GM21526 (cell line): ENCODE measurements around the gene PHLDB2.

ENCODE experiments used
- ATAC-seq: cut with Tn5 transposase; IDR thresholded peaks from one replicate; pipeline ENCODE4 v1.9.1; 2021; ENCODE audit warnings: moderate library complexity; ENCODE audit not compliant: unreplicated experiment, low FRiP score

Gene PHLDB2

DNA sequence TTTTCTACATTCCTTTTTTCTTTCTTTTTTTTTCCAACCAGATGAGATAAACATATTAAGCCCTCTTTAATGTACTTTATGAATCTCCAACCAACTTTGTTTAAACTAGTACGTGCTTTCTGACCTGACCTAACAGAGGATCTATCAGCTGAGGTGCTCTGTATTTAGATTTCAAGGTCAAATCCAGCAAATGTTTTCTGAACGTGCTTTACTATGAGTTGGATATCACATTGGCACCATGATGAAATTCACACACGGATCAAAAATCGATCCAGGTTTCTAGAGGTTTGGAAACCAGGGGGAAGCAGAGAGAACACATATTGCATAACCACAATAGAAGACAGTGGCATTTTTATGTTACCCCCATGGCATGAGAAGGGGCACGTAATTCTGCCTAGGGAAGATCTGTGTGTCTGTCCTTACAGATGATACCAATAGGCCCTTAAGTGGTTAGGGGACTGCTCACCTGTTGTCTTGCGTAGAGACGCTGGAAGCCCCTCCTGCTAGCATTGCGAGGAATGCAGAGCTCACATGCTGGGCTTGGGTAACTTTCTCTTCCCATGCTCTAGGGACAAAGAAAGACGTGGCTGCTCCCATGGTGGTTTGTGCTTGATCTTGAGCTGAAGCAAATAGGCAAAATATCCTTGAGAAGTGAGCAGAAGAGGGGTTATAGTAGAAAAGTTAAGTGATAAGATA, 60.5 kb downstream of the PHLDB2 start:
- no peak for ATAC-seq

DNA sequence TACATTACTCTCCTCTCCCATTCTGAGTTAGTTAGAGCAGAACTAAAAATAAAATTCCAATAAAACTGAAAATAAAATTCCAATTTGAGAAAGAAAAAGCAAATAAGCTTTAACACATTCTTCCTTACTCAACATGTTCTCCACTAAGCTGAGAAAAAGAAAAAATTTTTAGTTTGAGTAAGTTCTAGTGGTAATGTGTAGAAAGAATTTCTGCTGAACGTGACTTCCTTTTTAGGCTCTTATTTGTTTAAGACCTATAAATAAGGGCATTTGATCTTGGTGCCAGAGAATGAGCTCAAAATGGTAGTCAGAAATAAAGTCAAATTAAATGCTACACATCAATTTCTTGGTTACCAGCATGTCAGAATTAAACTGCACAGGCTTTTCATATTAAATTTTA, 62.1 kb downstream of the PHLDB2 start:
- ATAC-seq = no peak

DNA sequence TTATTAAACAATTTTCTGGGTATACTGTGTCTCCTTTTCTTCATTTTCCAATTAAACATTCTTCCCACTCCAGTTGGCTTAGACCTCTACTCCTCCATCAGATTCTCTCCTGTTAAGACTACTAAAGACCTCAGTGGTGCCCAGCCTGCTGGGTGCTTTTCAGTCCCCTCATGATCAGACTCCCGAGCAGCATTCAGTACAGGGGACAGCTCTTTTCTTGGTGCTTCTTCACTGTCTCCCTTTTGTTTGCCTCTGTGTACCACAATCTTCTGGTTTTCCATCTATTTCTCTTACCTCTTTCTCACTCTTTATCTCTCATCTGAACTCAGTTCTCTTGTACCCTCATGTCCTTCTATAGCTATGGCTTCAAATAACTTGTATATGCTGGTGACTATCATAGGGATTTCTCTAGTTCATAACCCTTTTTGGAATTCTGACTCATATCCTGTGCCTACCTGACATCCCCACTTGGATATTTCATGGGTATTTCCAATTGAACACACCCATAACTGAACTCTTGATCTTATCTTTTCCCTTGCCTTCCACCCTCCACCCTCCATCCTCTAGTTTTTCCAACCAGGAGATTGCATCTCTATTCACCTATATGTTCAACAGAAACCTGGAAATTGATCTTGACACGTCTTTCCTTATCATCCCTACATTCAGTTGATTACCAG, 64.2 kb downstream of the PHLDB2 start:
- ATAC-seq = no peak

DNA sequence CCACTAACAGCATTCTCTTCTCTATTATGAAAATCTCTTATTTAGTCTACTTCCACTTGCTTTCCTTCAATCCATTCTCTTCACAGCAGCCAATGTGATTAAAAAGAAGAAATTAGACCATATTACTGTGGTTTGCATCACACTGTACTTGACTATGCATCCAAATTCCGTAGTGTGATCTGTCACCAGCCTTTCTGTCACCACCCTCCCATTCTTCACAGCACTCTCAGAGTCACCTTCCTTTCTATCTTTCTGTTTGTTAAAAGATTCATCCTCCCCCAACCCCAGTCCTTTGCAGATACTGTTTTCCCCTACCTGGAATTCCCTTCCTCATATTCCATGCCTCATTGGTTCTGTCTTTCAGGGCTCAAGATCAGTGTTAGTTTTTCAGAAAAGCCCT, 64.7 kb downstream of the PHLDB2 start:
- ATAC-seq = no peak

DNA sequence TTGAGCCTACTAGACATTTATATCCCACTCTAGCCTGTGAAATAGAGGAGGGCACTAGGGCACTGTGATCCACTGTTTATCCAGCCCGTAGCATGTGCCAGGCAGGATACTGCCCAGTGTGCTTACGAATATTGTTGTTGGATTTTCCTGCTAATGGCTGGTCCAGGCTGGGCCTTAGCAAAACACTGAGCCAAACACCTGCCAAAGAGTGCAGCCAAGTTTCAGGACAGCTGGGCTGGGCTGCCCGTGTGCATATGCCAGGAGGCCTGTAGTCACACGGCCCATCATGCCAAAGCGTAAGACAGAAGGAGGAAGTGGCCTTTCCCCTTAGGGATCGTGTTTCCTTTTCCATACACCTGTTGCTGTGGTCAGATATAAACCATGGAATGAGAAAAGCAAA, 65.2 kb downstream of the PHLDB2 start:
- ATAC-seq = no peak

DNA sequence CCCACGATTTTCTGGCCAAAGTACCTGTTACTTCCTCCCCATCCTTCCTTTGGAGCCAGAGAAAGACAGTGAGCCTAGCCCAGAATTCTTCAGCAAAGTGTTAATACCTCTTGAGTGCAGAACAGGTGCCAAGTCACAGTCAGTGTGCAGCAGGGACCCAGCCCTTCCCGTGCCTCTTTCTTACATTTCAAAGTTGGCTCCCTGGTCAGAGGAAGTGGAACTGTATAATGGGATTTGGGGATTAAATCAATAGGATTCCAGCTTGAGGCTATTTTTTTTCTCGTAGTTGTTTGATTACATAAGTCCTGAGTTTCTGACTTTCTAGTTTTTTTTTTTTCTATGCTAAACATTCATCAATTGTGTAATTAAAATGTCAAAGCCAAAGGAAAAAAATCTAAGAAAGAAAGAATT, 67.2 kb downstream of the PHLDB2 start:
- no peak for ATAC-seq

DNA sequence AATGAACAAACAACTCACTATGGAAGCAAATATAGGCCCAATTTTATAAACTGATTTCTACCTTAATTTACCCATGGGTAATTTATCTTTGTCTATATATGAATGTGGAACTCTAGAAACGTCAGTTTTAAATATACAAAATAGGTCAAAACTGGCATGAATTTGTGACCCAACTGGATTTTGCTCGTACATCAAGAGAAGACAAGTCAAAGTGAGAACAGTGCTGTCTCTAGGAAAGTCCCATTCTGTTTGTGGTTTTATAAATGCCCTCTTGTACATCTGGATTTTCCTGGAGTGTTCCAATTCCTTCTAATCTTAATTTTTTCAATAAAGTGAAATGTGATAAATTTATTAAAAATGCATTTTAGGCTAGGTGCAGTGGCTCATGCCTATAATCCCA, 69.5 kb downstream of the PHLDB2 start:
- ATAC-seq = no peak

DNA sequence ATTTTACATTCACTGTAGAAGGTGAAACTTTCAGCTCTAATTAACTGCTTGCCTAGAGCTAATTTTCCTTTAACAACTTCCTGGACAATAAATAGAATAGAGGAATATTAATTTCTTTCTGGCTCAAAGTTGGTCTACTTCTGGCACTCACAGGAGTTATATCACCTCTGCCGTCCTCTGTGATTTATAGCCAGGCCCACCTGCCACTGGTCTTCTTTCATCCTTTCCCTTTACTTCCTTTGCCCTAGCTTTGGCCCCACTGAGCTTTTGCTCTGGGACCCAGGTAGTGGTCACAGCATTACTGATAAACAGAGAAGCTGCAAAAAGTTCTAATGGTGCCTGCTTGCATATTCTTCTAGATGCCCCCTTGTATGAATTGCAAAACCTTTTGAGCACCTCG, 70.4 kb downstream of the PHLDB2 start:
- ATAC-seq = no peak

DNA sequence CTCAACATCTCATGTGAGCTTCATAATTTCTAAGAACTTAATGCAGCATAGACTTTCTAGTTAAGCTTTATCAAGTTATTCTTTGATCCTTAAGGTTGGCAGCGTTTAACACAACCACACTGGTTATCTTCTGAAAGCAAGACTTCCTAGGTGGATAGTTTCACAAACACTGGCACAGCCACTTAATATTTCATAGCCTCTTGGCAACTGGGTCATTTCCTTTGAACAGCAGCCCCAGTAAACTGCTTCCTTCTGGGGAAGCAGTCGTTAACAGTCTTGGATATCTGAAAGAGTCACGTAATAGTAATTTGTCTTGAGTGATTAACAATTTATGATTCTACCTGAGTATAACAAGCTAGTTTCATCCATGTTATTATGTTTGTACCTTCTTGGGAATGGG, 73.9 kb downstream of the PHLDB2 start:
- no peak for ATAC-seq

DNA sequence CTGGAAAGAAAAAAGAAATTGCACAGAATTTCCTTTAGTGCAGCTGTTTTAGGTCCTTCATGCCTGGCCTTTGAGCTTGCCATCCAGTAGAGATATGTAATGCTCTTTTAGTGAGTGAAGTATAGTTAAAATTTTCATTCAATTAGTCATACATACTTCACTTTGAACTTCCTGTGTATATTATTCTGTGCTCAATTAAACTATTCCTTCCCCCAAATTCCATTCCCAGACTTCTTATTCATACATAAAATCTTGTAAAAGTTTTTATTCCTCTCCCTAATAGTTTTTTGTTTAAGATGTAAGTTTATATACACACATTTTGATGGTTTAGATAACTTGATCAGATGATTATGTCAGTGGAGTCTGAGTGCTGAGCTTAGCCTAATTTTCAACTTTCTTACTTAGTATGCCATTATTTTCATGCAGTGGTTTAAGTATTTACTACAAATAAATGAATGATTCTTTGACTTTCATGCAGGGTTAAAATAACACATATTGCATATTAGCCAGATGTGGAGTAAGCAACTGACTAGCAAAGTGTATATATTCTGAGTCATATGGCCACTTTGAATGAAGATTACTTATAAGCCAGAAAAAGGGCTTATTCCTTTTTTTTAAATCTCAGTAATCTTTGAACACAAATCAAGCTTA, 77.3 kb downstream of the PHLDB2 start:
- ATAC-seq = no peak

DNA sequence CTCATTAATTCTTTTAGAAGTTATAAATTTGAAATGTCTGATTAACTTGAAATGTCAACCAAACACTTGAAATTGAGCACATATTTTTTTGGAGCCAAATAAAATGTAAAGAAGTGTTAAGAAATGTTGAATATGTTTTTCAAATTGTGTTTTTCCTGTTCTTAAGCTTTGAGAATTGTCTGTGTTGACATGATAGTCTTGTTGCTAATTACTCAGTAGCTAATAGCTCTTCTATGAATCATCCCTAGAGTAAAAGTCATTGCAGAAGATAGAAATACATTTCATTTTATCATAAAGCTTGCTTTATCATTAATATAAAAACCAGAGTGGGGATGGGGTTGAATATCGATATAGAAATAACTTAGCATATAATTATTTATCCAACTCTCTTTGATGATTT, 77.9 kb downstream of the PHLDB2 start:
- no peak for ATAC-seq

DNA sequence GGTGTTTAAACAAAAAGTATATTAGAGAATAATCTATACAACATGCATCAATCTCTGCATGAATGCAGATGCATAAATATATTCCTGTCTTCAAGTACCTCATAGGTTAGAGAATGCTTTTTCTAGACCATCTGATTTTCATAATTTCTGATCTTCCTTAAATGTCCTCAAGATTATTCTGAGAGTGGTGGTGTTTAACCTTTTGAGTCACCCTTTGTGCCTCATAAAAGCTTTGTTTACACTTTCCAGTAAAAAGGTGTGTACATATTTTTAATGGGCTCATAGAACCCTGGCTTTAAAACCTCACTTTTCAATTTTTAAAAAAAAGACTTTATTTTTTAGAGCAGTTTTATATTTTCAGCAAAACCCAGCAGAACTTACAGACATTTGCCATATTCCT, 78.8 kb downstream of the PHLDB2 start:
- no peak for ATAC-seq

DNA sequence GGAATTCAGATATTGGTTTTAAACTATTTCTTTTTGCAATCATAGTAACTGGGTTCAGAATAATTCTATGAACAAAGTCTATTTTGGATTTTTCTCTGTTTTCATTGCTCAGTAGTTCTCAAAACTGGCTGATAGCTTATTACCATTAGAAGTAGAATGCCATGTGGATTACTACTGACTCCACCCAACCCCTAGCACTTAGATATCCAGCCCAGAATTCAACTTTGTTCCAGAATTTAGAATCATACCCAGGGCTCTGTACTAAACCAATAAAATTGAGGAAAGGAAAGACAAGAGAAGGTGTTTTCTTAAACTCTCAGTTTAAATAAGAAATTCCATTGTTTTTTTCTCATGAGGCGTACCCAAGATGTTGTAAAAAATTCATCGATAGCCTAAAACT, 80.8 kb downstream of the PHLDB2 start:
- no peak for ATAC-seq

DNA sequence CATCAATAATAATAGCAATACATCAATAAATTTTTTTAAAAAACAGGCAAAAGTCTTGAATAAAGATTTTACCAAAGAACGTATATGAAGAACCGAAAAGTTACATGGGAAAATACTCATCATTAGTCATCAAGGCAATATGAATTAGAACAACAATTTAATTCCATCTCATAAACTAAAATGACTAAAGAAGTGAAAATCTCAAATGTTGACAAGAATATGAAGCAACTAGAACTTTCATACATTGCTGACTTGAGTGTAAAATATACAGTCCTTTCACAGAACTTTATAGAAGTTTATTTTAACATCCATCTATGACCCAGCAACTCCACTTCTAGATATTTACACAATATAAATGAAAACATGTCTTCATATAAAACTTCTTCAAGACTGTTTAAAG, 84.5 kb downstream of the PHLDB2 start:
- ATAC-seq = no peak

DNA sequence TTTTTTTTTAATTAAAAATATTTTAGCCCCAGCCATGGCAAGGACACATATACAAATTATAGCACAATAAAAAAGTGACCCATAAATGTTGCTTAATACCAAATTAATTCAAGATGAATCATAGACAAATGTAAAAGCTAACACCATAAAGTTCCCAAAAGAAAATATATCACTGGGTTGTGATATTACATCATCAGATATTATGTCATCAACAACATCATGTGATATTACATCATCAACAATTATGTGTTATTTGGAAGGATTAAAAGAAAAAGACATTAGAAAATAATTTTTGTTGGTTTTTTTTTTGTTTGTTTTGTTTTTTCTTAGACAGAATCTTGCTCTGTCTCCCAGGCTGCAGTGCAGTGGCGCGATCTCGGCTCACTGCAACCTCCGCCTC, 85.3 kb downstream of the PHLDB2 start:
- no peak for ATAC-seq

DNA sequence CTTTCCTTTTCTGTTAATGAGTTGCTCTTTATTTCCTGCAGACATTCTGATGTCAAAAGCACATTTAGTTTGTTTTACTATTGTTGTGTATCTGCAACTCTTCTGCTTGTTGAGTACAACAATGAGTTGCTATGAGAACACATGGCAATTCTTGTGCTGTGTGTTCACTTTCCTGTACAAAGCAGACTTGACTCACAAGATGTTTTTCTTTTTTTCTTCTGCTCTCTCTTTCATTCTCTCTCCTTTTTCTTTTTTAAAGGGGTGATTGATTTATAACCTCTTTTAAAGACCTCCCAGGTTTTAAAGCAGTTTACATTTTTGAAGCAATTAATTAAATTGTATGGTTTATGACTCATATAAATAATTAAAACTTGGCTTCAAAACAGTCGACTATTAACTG, 88.2 kb downstream of the PHLDB2 start:
- no peak for ATAC-seq

DNA sequence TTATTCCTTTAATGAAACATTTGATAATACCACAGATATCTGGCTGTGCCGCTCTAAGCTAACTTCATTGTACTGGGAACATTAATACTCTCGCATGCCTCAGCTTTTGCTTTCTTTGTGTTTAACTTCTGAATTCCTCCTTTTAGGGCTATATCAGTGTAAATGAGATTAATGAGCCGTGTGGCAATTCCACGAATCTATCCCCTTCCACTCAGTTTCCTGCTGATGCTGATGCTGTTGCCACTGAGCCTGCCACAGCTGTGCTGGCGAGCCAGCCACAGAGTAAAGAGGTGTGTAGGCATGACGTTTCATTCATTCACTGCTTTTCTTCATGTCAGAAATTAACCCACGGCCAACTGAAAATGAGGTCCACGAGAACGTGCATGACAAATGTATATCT, 89.7 kb downstream of the PHLDB2 start:
- ATAC-seq = no peak

DNA sequence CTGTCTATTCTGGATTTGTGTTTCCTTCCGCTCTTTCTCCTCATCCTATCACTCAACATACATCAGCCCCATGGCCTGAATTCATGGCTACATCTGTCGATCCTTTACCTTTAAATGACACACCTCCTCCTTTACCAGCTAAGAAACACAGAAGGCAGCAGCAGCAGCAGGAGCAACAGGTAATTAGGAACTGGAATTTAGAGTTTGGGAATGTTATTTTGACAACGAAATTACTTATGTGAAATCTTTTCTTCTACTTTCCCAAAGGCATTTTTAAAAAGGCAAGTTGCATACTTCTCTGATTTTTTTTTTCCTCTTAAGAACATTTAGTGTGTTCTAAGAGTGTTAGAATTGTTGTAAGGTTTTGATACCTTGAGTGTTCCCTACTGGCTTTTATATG, 90.6 kb downstream of the PHLDB2 start:
- ATAC-seq = no peak

DNA sequence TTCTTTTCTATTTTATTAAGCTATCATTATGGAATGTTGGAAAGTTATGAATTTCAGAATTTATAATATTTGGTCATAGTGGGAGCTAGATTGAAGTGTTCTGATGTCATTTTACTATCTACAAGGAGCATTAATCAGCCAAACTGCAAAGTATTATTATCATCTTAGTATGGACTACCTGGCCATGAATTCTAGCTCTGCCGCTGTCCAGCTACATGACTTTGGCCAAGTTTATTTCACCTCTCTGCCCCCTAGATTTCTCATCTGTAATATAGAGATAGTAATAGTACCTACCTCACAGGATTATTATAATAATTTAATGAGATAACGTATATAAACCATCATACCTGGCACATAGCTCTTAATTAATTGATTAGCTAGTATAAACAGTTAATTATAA, 92.0 kb downstream of the PHLDB2 start:
- ATAC-seq = no peak

DNA sequence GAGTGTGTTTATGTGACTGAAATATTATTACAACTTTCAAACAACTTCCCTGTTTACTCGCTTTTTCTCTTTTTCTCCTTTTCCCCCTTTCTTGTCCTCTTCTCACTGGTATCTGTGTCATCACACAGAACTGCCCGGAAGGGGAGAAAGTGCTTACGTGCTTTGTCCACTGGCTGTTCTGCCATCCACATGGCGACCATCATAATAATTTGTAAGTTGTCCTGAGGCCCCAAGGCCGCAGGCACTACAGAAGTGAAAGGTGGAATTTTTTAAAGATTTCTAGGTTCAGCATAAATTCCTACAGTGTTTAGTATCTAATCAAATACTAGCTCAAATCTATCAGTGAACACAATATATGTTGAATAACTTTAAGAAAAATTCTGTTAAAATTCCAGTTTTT, 93.0 kb downstream of the PHLDB2 start:
- no peak for ATAC-seq

DNA sequence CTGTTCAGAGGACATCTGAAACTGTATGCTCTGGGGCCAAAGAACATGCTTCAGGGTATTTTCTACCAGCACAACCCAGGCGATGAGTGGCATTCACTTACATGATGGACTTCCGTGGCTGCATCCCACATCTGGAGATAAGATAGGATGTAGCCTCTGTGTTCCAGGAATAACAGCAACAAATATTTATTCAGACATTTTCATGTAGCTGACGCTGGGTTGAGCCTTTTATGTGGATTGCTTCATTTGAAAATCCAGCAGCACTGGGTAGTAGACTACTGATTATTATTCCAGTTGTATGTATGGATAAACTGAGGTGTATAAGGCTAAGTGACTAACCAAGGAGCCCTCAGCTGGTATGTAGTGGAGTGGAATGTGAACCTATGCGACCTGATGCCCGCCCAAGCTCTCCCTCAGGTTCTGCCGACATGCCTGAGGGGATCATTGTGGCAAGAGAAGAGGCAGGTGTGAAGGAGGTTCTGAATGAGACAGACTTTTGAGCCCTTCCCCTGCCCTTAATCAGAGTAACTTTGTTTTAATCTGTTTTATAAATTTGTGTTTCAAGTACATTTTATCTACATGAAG, 93.9 kb downstream of the PHLDB2 start:
- no peak for ATAC-seq
